ENCODE measurements around the gene FBXO45.
"Not testable (repeated sequence)": the region's sequence is repeated elsewhere in the genome, so short reads cannot be mapped to it uniquely, and the experiment has no call there.

Gene FBXO45

GRCh38 chr3:196619627-196620026 is 51.2 kb downstream of the FBXO45 start:
- DNase-seq, result not testable (repeated sequence)

- DNase-seq, result no peak
These were observed 51.7 kb downstream of the FBXO45 start for GRCh38 chr3:196620161-196620604.

- DNase-seq, result no peak
These were observed 52.2 kb downstream of the FBXO45 start for GRCh38 chr3:196620684-196621083.

- DNase-seq, result no peak
These were observed 53.2 kb downstream of the FBXO45 start for GRCh38 chr3:196621611-196622010.

DNA sequence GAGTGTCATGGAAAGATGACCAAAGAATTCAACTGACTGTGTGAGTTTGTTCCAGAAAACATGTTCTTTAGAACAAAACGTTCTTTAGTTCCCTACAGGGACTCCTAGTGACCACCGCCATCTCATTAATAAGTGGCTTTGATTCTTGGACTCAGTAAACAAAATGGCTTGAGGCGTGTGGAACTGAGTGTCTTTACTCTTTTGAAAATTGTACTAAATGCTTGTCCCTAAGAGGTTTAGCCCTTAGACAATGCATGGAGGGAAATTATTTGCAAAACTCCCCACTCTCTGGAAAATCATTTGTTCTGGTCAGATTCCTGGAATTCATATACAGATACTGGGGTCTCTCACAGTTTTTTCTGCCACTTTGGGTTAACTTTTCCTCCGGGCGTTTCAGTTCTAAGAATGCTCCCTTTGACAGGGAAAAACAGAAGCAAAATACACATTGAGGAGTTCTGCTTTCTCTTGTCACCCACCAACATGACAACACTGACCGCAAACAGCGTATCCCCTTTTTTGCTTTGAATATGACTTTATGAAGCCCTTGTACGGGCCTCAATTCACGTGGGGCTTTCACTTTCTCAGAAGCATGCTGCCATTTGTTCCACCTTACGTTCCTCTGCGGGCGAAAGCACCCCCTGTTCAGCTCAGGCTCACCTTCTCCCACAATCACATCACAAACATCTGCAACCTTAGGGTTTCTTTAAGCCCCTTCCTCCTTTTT is 55.8 kb downstream of the FBXO45 start:
- DNase-seq, result peak; percentile 26 to 87

- DNase-seq, result no peak
These were observed 56.4 kb downstream of the FBXO45 start for GRCh38 chr3:196624907-196625306.

GRCh38 chr3:196625331-196625730 is 56.9 kb downstream of the FBXO45 start:
- no peak for DNase-seq

DNA sequence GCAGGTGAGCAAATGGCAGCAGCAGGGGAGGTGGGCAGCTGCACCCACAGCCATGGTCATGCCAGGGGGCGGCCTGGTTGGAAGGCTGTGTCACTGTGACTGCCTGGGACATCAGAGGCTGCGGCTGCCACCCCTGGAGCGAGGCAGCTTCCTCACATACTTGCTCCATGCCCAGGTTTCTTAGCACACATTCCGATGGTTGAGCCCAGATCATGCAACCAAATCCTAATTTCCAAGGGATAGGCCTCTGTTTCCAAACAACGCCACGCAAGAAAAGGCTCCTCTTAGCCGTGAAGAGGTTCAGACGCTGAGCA is 59.4 kb downstream of the FBXO45 start:
- DNase-seq, result no peak

DNA sequence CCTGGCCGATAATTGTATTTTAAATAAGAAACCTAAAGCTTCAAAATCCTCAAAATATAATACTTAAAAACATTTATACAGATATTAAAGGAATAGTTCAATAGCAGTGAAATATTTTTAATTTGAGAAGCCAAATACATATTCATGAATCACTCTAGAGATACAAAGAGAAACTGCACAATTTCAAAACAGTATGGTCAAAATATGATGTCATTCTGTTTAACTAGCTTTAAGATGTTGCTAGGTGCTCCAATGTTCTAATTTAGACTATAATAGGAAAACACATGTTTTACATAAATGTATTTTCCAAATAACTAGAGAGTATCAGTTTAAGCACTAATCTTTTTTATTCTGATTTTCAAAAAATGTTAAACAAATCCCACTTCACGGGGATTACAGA is 60.8 kb downstream of the FBXO45 start:
- no peak for DNase-seq

- DNase-seq, result no peak
These were observed 63.2 kb downstream of the FBXO45 start for GRCh38 chr3:196631682-196632045.

DNA sequence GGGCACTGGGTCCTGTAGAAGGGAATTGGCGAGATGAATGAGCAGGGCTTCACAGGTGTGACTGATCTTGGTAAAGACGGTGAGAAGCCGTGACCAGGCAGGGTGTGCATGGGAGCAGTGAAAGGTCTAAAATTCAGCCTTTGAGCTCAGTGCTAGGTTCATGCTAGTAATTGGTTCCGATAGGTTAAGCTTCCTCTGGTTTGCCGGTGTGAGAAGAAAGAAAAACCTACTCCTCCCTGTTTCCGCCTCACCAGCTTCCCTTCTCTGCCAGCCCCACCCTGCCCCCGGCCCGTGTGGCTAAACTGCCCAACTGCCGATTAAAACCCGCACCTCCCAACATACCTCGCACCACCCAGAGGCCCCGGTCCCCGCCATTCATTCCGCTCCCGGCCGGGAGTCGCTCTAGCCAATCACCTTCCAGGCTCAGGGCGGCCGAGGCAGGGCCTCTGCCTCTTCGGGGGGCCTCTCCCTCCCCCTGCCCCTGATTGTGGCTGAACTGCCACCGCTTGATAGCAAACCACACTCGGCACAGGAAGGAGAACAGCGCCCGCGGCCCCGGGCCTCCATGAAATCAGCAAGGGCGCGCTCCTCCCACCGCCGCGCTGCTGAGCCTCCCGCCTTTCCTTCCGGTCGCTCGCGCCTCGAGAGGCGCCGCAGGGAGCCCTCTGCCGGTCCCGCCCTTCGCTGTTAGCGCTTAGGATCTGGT is 63.7 kb downstream of the FBXO45 start:
- peak; percentile 75 to 98 for DNase-seq

DNA sequence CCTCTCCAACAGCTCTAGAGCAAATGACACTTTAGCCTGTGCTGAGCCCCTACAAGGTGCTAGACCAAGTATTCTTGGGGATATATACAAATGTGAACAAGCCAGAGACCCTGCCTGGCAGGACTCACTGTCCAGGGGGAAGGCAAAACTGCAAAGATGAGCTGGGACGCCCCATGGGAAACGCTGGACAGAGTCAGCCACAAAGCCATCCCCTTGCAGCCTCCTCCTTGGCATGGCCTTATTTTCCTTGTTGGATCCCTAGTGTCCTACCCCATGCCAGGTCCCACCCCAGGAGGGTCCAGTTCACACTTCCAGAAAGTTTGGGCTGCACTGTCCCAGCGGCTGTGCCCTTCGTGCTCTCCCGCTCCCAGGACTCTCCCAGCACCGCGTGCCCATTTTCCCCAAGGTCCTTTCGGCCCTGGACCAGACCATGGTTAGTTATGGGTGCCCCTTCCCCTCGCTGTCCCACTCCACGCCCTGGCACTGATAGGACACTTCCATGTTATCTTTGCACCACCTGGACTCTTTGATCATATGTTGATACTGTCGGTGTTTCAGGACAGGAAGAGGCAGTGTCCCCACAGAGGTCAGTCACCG is 65.2 kb downstream of the FBXO45 start:
- no peak for DNase-seq

GRCh38 chr3:196634224-196634623 is 65.8 kb downstream of the FBXO45 start:
- DNase-seq, result peak in 1 of 2 donors; percentile 23

GRCh38 chr3:196634829-196635228 is 66.4 kb downstream of the FBXO45 start:
- DNase-seq, result no peak

- no peak for DNase-seq
These were observed 68.2 kb downstream of the FBXO45 start for GRCh38 chr3:196636369-196637349.

GRCh38 chr3:196637941-196638340 is 69.5 kb downstream of the FBXO45 start:
- DNase-seq, result not testable (repeated sequence)

Data from bone marrow (tissue), 2 donors.